NB4 (cell line): ENCODE results near the gene PAK5.

Experiments
- CTCF ChIP-seq: IDR thresholded peaks from one replicate; pipeline ENCODE4 v1.5.1; 2012; ENCODE audit warnings: low read depth, low read length
- MYC ChIP-seq: IDR thresholded peaks from 2 replicates; pipeline ENCODE4 v1.6.1; 2011; ENCODE audit warnings: low read depth, low read length
- POLR2A ChIP-seq: IDR thresholded peaks from 2 replicates; pipeline ENCODE4 v1.6.1; 2011; ENCODE audit warnings: mild to moderate bottlenecking; ENCODE audit not compliant: insufficient read length; ENCODE audit errors: extremely low read depth

- TF ChIP-seq CTCF (no peak), MYC (no peak), POLR2A (no peak)
These were observed 1.2 kb downstream of the PAK5 start for GRCh38 chr20:9837634-9838033.
